GM21367 (cell line): ENCODE measurements around the gene SMIM1.

Experiments
- ATAC-seq: cut with Tn5 transposase; IDR thresholded peaks from one replicate; pipeline ENCODE4 v1.9.1; 2021; ENCODE audit not compliant: unreplicated experiment

Gene SMIM1

DNA sequence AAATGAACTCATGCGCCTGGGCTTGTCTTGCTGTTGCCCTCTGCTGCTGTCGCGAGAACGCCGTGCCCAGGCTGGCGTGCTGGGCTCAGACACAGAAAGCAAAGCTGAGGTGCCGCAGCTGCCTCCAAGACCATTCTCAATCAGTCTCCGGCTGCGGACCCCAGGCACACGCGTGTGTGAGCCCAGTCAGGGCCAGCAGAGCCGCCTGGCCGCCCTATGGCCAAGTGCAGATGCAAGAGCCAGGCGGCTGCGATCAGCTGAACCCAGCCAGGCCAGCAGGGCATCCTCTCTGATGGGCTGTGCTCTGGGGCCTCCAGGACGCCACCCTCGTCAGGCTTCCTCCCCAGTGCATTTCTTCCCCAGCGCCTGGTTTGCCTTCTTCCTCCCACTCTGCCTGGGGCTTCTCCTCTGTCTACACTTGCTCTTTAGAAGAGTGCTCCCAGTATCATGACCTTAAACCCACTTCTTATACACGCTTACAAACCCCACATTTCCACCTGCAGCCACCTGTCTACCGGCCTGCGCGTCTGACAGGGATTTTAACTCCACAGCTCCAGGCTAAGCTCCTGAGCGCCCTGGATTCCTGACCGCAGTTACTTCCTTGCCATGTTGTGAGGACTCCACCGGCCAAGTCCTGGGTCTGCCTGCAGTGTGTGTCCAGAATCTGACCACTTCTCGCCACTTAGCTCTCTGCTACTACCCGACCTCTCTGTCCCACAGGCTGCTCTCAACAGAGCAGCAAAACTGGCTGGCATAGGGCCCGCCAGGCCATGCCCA is 45.5 kb downstream of the SMIM1 start:
- no peak for ATAC-seq

DNA sequence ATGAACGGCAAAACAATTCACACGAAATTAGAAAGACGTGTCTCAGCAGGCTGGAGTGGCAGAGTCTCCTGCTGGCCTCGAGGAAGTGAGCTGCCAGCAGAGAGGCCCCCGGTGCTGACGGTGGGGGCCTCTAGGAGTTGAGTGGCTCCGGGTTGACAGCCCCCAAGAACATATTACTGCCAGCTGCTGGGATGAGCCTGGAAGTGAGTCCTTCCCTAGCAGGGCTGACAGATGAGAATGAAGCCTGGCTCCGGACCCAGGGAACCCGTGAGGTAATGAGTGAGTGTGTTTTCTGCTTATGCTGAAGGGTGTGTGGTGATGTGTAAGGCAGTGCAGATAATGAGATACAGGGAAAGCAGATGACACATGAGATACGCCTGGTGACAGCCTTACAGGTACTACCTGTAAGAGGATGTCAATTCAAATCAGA is 47.2 kb downstream of the SMIM1 start:
- ATAC-seq, result no peak

DNA sequence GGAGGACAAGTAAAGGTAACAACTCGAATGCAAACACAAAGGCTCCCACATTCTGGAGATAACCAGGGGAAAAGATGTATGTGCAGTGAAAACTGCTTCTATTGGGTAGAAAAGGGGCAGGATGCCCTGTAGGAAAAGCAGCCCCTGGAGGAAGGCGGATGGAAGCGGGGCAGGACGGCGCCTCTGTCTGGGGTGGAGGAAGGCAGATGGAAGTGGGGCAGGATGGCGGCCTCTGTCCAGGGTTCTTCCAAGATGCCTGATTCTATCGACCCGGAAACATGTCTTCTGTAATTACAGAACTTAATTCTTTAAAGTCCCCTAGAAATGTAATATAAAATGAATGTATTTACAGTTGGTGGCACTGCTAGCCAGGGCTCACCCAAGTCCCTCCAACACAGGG is 47.8 kb downstream of the SMIM1 start:
- ATAC-seq, result no peak

DNA sequence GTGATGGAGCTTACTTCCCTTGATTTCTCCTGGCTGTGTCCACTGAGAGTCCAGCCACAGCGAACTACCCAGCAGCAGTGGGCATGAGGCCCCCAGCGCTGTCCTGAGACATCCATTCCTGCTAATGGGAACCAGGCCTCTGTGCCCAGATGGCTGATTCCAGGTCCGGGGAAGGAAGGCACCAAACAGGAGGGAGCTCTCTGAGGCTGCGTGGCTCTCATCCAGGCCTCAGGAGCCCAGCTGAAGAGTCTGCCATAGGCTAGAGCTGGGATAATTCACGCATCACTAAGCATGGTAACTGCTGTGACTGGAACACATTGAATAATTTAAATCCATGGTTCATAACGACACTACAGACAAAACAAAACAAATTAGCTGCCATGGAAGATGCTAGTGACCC is 48.5 kb downstream of the SMIM1 start:
- no peak for ATAC-seq

DNA sequence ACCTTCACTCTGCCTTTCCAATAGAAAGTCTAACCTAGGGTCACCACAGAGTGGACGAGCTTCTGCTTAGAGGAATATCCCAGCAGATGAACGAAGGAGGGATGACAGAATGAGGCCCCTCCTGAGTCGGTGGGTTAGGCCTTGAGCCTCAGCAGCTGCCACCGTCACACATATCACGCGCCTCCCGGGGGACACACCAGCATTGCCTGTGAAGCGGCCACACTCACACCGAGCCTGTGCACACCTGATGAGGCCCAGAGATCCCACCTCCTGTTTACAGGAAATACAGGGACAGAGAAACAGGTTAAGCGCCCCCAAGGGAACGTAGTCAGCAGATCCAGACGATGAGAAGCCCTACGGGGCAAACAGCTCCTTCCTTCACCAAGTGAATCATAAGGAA is 48.9 kb downstream of the SMIM1 start:
- no peak for ATAC-seq

DNA sequence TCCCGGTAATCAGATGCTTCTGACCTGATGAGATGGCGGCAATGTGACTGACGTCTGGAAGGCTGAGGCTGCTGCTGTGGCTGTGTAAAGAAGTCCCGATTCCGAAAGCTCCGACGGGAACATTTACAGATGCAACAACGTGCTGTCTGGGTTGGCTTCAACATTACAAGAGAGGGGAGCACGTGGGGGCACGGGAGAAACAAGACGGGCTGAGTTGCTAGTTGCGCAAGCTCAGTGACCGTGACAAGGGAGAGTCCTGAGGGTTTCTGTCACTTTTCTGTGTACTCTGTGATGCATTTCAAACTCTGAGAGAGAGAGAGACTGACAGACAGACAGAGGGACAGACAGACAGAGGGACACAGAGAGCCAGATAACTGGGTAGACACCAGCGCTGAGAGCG is 49.4 kb downstream of the SMIM1 start:
- no peak for ATAC-seq

DNA sequence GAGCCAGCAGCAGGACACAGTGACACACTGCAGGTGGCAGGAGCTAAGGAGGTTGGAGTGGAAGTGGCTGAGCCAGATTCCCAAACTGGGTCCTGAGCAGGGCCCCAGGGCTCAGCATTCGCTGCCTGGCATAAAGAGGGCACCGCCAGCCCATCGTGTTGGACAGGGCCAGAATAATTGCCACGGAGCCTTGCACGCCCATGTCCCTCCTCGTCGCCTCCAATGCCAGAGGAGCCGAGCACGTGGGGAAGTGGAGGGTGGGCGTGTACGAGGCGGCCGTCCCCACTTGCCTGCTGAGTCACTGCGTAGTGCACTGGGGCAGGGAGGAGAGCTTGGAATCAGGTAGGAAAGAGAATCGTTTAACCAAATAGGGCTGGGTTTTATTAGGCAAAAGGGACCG is 49.9 kb downstream of the SMIM1 start:
- ATAC-seq, result no peak

DNA sequence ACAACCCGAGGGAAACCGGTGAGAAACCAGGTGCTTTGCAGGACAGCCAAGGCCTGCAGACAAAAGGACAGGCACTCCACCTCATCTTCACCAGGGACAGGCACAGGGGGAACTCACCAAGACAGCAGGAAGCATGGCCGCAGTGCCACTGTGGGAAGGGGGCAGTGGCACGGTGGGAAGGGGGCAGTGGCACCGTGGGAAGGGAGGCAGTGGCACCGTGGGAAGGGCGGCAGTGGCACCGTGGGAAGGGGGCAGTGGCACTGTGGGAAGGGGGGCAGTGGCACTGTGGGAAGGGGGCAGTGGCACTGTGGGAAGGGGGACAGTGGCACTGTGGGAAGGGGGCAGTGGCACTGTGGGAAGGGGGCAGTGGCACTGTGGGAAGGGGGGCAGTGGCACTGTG is 52.1 kb downstream of the SMIM1 start:
- ATAC-seq, result no peak

DNA sequence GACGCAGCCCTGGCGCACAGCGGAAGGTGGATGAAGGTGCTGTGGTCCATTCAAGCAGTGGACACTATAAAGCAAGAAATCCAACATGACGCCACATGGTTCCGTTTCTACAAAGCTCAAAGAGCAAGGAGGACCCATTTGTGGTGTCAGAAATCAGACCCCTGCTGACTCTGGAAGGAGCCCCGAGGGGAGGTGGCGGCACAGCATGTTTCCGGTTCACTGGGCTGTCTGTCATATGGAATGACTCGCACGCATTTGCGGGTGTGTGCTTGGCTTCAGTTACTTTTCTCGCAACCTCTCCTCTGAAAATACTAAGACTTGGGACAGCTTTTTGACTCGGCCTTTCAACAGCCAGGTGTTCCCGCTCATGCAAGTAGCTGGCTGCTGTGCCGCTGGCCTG is 52.8 kb downstream of the SMIM1 start:
- no peak for ATAC-seq
